A549 (cell line): ENCODE measurements around the gene MEAF6.

Experiments
- CTCF ChIP-seq: fragments of >200 bp; sonication (Bioruptor Twin); formaldehyde crosslinking; IDR thresholded peaks from 3 replicates; pipeline ENCODE4 v1.5.1; 2016
- GATA3 ChIP-seq: IDR thresholded peaks from 2 replicates; pipeline ENCODE4 v1.6.1; 2012; ENCODE audit warnings: borderline replicate concordance
- MAX ChIP-seq: IDR thresholded peaks from 2 replicates; pipeline ENCODE4 v1.6.1; 2012
- PHF8 ChIP-seq: fragments of 200-600 bp; sonication (generic); IDR thresholded peaks from 2 replicates; pipeline ENCODE4 v1.6.1; 2016; ENCODE audit warnings: low read depth, mild to moderate bottlenecking, antibody characterized with exemption, moderate library complexity, borderline replicate concordance
- POLR2A ChIP-seq: IDR thresholded peaks from 2 replicates; pipeline ENCODE4 v1.6.1; 2012; ENCODE audit warnings: mild to moderate bottlenecking, low read length
- RNF2 ChIP-seq: fragments of 200-600 bp; sonication (generic); IDR thresholded peaks from 2 replicates; pipeline ENCODE4 v1.6.1; 2016; ENCODE audit warnings: low read depth, mild to moderate bottlenecking, antibody characterized with exemption, moderate library complexity, borderline replicate concordance
- SMC3 ChIP-seq: fragments of >200 bp; sonication (Bioruptor Twin); formaldehyde crosslinking; IDR thresholded peaks from 3 replicates; pipeline ENCODE4 v1.6.1; 2018; ENCODE audit warnings: inconsistent platforms
- TFCP2L1 ChIP-seq: fragments of 250-450 bp; sonication (Bioruptor Pico); IDR thresholded peaks from 2 replicates; pipeline ENCODE4 v1.5.0; 2021; ENCODE audit warnings: mild to moderate bottlenecking

- TF ChIP-seq GATA3: peak; percentile 31; the same call in 1 of the 2 replicates
- no peak for TF ChIP-seq TFCP2L1 (CRISPR knock-in tag)
- TF ChIP-seq MAX: peak; percentile 23; the same call in 1 of the 2 replicates
- TF ChIP-seq SMC3: no peak
- no peak for TF ChIP-seq POLR2A
- TF ChIP-seq RNF2: no peak
- TF ChIP-seq PHF8: no peak
- TF ChIP-seq CTCF: no peak
Observed at GRCh38 chr1:37476460-37477197, 37.9 kb downstream of the MEAF6 start.
